ENCODE results near the gene RUBCN. TPM values are rescaled to one million over a fixed set of nuclear protein-coding genes. Genes with fewer than 3 reads are reported as not detected.
"Not testable (repeated sequence)": the region's sequence is repeated elsewhere in the genome, so short reads cannot be mapped to it uniquely, and the experiment has no call there.

RUBCN gene
- total RNA-seq, 1 donor, result 28.1 TPM

DNA sequence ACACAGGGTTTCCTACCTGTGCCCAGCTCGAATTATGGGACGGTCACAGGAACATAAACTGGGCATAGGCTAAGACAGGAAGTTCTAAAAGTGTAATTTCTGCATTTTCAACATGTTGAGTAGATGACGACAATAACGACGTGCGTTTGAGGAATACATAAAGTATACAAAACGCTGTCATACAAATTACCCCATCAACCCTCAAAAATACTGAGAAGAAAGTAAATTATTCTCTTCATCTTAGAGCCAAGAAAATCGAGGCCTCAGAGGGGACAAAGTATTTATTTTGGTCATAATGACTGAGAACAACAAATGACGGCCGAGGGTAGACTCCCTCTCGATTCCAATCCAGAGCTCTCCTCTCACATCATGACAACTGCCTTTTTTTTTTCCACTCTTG lies 60.8 kb downstream of the RUBCN start:
- no peak overlapping the region for H3K4me3 ChIP-seq (ENCODE audit: low read depth, low read length)
- TF ChIP-seq, protein P1, sequence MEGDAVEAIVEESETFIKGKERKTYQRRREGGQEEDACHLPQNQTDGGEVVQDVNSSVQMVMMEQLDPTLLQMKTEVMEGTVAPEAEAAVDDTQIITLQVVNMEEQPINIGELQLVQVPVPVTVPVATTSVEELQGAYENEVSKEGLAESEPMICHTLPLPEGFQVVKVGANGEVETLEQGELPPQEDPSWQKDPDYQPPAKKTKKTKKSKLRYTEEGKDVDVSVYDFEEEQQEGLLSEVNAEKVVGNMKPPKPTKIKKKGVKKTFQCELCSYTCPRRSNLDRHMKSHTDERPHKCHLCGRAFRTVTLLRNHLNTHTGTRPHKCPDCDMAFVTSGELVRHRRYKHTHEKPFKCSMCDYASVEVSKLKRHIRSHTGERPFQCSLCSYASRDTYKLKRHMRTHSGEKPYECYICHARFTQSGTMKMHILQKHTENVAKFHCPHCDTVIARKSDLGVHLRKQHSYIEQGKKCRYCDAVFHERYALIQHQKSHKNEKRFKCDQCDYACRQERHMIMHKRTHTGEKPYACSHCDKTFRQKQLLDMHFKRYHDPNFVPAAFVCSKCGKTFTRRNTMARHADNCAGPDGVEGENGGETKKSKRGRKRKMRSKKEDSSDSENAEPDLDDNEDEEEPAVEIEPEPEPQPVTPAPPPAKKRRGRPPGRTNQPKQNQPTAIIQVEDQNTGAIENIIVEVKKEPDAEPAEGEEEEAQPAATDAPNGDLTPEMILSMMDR (IDR thresholded peaks at IDR 0.05; ENCODE audit: insufficient read depth, low read depth, low read length), result no peak
- no peak for DNase-seq (ENCODE audit: low read depth)

DNA sequence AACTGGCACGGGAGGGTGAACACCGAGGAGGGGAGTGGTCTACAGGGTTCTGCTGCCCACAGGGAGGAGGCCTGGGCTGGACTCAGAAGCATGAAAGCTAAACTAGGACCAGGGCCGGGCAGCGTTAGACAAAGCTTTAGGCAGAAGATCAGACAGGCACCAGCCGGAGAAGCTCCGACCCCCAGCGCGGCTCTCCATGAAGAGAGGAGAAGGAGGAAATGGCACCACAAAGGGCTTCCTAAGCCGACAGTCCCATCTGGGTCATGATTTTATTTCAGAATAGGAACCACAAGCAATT lies 61.2 kb downstream of the RUBCN start:
- TF ChIP-seq, protein P1 (IDR thresholded peaks at IDR 0.05; ENCODE audit: insufficient read depth, low read depth, low read length), result no peak
- no peak for DNase-seq (ENCODE audit: low read depth)
- H3K4me3 ChIP-seq (ENCODE audit: low read depth, low read length), result no peak overlapping the region

DNA sequence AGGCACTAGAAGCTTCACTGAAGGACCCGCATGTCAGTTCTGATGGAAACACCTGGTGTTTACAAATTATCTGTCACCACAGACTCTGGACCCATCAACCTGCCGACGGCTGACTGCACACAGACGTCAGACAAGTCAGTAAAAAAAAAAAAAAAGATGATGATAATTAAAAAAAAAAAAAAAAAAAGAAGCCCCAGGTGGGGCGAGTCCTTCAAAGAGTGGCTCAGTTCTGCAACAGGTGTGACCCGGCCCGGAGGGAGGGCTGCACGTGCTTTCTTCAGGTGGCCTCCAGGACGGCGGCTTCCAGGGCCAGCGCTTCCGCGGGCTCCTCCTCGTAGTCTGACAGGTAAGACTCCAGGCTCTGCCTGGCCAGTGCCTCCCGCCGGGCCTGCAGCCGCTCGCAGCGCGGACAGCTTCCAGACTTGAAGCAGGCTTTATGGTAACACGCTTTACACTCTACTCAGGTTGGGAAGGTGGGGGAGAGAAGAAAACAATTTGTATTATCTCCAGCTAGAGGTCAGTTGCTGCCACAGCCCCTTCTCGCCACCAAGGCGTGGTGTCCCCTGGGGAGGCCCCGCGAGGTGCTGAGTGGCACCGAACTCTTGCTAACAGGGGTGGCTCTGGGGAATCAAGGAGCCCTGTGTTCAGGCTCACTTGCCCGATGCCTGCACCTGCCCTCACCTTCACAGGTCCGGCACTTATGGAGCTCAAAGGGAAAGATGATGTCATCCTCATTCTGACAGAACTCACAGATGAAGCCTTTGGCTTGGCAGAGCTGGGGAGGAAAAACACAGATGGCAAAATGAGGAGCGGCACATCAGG lies 61.8 kb downstream of the RUBCN start:
- no peak for DNase-seq (ENCODE audit: low read depth)
- TF ChIP-seq, protein P1 (IDR thresholded peaks at IDR 0.05; ENCODE audit: insufficient read depth, low read depth, low read length), result no peak
- no peak overlapping the region for H3K4me3 ChIP-seq (ENCODE audit: low read depth, low read length)

GRCh38 chr3:197673170-197673569 lies 63.5 kb downstream of the RUBCN start:
- no peak overlapping the region for H3K4me3 ChIP-seq (ENCODE audit: low read depth, low read length)
- DNase-seq (ENCODE audit: low read depth), result no peak
- TF ChIP-seq, protein P1 (IDR thresholded peaks at IDR 0.05; ENCODE audit: insufficient read depth, low read depth, low read length), result no peak

DNA sequence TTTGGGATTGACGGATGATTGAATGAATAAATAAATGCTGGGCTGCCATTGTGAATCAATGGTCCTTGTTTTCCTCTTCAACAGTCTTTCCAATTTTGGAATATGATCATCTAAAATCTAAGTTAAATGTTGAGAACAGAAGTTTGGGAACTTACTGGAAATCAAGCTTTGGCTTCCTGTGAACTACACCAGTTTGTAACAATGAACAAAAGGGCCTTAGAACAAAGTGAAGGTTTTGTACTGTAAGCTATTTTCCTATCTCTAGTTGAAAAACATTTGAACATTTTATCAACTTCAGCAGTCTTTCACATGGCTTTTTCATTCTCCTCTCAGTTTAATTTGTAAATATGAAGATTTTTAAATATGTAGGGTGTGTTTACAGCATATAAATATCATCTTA lies 66.3 kb downstream of the RUBCN start:
- no peak for DNase-seq (ENCODE audit: low read depth)
- TF ChIP-seq, protein P1 (IDR thresholded peaks at IDR 0.05; ENCODE audit: insufficient read depth, low read depth, low read length), result no peak
- H3K4me3 ChIP-seq (ENCODE audit: low read depth, low read length), result no peak overlapping the region

DNA sequence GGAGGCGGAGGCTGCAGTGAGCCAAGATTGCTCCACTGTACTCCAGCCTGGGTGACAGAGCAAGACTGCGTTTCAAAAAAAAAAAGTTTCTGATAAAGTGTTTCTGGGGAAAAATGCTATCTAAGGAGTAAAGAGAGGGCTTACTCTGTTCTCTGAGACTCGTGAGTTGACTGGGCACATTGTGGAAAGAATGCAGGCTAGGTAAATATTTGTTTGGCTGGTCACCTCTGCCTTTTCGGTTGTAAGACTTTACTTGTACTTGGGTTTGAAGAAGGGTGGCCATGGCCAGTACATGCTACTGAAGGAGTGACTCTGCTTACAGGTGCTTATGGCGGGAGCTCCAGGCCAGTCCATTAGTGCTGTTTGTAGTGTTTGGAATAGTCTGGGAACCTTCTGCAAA lies 68.7 kb downstream of the RUBCN start:
- no peak overlapping the region for H3K4me3 ChIP-seq (ENCODE audit: low read depth, low read length)
- TF ChIP-seq, protein P1 (IDR thresholded peaks at IDR 0.05; ENCODE audit: insufficient read depth, low read depth, low read length), result no peak
- no peak for DNase-seq (ENCODE audit: low read depth)

DNA sequence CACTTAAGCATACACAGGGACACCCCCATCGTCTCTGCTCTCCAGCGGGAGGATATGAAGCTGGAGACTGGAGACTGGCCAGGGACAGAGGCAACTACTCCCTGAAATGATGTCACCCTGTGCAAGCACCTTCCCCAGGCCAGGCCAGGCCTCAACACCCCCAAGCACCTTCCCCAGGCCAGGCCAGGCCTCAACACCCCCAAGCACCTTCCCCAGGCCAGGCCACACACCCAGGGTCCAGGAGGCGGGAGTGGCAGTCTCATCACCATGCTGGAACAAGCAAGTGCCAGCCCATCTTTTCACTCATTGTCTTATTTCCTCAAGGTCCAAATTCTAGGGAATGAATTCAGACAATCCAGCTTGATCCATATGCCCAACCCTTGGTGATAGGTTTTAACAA lies 69.4 kb downstream of the RUBCN start:
- not testable (repeated sequence) for H3K4me3 ChIP-seq (ENCODE audit: low read depth, low read length); DNase-seq (ENCODE audit: low read depth)

- DNase-seq (ENCODE audit: low read depth); H3K4me3 ChIP-seq (ENCODE audit: low read depth, low read length): not testable (repeated sequence)
These were observed 70.4 kb downstream of the RUBCN start for GRCh38 chr3:197666221-197666842.

DNA sequence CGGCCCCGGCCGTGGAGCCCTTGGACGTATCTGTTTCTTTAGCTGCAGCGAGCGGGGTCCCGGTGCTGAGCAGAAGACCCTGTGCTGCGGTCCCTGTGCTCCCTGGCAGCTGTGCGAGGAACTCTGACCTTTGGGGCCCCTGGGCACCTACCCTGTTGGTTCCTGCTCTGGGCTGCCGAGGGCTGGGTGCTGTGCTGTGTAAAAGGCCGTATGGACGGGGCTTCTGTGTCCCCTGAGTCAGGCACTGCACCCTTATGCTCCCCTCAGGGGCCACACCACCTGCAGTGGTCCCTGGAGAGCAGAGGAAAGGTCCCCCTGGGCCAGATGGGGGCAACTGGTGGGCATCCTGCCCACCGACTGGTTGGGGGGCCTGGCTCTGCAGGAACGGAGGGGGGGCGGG lies 71.2 kb downstream of the RUBCN start:
- DNase-seq (ENCODE audit: low read depth); H3K4me3 ChIP-seq (ENCODE audit: low read depth, low read length): not testable (repeated sequence)

GRCh38 chr3:197665142-197665491 lies 71.6 kb downstream of the RUBCN start:
- DNase-seq (ENCODE audit: low read depth), result not testable (repeated sequence)
- peak overlapping the region; percentile 36 for H3K4me3 ChIP-seq (ENCODE audit: low read depth, low read length)

- peak overlapping the region; percentile 36 for H3K4me3 ChIP-seq (ENCODE audit: low read depth, low read length)
- DNase-seq (ENCODE audit: low read depth), result not testable (repeated sequence)
These were observed 72.1 kb downstream of the RUBCN start for GRCh38 chr3:197664414-197665141.
